SK-MEL-5 (cell line): ENCODE data around the gene LILRA1. TPM values are rescaled to one million over a fixed set of nuclear protein-coding genes. Genes with fewer than 3 reads are reported as not detected.
A peak's percentile ranks its signal among the peaks of the same experiment; 100 is the strongest.
"Not testable (repeated sequence)": the region's sequence is repeated elsewhere in the genome, so short reads cannot be mapped to it uniquely, and the experiment has no call there.

Experiments
- DNase-seq: peaks from one replicate; pipeline ENCODE4 v3.0.0-alpha.2; 2016; ENCODE audit warnings: low read depth, low spot score
- in situ Hi-C: cut with HindIII; loops from 2 replicates; pipeline ENCODE4 v1.10.0; 2016; ENCODE audit warnings: low sequenced_read_pairs, high pct_unique_total_duplicates, low pct_unique_long_range_greater_than_20kb
- polyA plus RNA-seq, 2 experiments: library from polyadenylated mRNA; depleted of rRNA; stranded (reverse); fragments of >200 nt; gene quantifications; 2 replicates each; pipeline ENCODE4 v1.2.3, GENCODE V29; 2015
- total RNA-seq: library from RNA; depleted of rRNA; stranded (reverse); fragments of >200 nt; shearing (Covaris generic); gene quantifications from 2 replicates; pipeline ENCODE4 v1.2.3, GENCODE V29; 2014; rRNA removed

The LILRA1 gene
- not detected in 2 replicates for total RNA-seq
- polyA plus RNA-seq (2015; cell fraction: cytosol; rRNA removed): not detected in 2 replicates
- not detected in 2 replicates for polyA plus RNA-seq (2015; cell fraction: nucleus; rRNA removed)

DNA sequence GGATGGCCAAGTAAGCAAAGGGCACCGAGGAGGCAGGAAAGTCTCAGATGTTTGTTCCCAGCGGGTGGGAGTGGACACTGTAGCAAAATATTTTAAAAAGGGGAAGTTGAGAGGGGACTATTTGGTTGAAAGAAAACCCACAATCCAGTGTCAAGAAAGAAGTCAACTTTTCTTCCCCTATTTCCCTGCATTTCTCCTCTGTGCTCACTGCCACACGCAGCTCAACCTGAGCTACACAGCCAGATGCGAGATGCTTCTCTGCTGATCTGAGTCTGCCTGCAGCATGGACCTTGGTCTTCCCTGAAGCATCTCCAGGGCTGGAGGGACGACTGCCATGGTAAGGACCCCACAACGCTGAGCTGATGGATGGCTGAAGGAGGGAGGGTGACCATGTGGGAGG is at the start of gene LILRA1:
Gene LILRA1 (plus strand): TSS at position 188 of the 400 bp plus-strand sequence. CDS start 613 bp downstream, outside the sequence.
- in situ Hi-C loops, DNase-seq: not testable (repeated sequence)

GRCh38 chr19:54548806-54549205 is 44.6 kb upstream of the LILRA1 start:
- in situ Hi-C loops: no loop called here
- no peak for DNase-seq

DNA sequence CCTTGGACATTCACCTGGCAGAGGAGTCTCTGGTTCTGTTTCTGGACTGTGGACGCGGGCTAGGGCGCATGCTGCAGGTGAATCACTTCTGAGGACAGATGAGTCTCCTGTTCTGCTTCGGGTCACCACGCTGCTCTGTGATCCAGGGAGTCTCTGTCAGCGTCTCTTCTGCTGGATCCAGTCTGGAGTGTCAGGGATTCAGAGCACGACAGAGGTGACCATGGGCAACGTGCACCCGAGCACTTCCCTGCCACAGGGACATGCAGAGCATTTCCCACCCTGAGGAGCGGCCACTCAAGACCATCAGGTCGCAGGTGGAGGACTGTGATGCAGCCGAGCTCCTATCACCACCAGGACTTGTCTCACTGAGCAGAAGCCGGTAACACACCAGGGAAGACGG is 44.2 kb upstream of the LILRA1 start:
- in situ Hi-C loops: no loop called here
- DNase-seq: no peak

GRCh38 chr19:54551293-54551692 is 42.1 kb upstream of the LILRA1 start:
- in situ Hi-C loops: no loop called here
- DNase-seq: no peak

DNA sequence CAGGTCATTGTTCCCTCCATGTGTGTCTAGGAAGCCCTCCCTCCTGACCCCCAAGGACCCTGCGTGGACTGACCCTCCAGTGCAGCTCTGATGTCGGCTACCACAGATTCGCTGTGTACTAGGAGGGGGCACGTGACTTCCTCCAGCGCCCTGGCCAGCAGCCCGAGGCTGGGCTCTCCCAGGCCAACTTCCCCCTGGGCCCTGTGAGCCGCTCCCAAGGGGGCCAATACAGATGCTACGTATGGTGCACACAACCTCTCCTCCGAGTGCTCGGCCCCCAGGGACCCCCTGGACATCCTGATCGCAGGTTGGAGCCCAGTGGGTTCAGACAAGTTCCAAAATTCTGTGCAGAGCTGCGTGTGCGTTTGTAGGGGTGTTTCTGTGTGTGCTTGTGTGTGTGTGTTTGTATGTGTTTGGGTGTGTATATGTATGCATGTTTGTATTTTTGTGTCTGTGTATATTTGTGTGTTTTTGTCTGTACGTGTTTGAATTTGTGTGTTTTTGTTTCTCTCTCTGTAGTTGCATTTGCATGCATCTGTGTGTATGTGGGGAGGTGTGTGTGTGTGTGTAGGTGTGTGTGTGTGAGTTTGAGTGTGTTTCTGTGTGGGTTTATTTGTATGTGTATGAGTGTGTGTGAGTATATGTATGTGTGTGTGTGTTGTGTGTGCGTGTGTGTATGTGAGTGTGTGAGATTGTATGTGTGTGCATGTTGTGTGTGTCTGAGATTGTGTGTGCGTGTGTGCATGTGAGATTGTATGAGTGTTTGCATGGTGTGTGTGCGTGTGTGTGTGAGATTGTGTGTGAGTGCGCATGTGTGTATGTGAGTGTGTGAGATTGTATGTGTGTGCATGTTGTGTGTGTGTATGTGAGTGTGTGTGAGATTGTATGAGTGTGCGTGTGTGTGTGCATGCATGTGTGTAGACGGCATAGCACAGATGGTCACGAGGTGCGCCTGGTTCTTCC is 41.2 kb upstream of the LILRA1 start:
- in situ Hi-C loops: no loop called here
- DNase-seq: no peak

- no peak for DNase-seq
- in situ Hi-C loops: no loop called here
These were observed 40.5 kb upstream of the LILRA1 start for GRCh38 chr19:54552913-54553310.

GRCh38 chr19:54554006-54554405 is 39.4 kb upstream of the LILRA1 start:
- in situ Hi-C loops: no loop called here
- no peak for DNase-seq

- no peak for DNase-seq
- in situ Hi-C loops: no loop called here
These were observed 38.5 kb upstream of the LILRA1 start for GRCh38 chr19:54554896-54555295.

DNA sequence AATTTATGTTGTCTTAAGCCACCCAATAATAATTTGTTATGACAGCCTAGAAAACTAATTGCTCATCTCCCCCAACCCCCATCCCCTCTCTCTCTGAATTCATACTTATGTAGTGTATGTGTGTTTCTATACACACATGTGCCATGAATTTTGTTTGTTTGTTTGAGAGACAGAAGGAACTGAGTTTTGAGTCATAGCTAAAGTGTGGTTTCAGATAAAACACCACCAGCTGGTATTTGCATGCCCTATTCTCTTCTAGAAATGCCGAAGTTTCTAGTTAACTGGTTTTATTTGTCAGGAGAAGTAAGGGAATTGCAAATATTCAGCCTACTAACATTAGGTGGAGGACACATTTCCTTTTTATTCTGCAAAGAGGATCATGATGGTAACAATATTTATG is 37.2 kb upstream of the LILRA1 start:
- in situ Hi-C loops: no loop called here
- DNase-seq: no peak

- DNase-seq: no peak
- in situ Hi-C loops: no loop called here
These were observed 35.1 kb upstream of the LILRA1 start for GRCh38 chr19:54558339-54558738.

DNA sequence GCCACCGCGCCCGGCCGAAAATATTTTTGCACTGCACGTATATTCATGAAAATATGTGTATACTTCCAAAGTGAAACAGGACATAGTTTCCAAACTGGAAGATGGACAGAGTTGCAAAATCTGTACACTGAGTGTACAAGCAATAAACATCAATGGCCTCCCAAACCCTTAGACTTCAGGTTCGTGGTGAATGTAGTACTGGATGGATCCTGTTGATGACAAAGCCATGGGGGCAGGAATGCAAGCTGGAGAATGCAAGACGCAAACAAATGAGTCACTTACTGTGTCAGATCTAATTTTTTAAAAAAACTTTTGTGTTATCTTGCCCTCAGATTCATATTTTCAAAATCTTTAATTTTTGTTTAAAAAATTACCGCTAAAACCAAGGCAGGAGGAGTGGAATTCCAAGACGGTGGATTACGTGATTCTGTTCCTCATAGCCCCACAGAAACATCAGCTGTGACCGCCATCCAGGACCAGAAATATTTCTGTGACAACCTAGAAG is 32.5 kb upstream of the LILRA1 start:
- in situ Hi-C loops: no loop called here
- no peak for DNase-seq

DNA sequence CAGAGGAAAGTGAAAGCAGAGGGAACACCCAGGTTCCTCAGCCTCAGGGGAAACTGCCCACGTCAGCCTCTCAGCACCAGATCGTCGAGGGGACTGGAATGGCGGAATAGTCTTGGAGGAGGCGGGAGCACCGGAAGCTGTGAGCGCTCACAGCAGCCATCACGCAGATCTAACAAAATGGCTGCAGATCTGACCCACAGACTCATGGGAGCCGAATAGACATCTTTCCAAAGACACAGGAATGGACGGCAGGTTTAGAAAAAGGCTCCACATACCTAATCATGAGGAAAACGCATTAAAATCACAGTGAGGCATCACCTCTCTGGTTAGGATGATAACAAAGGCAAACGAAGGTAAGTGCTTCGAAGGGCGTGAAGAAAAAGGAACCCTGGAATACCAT is 31.6 kb upstream of the LILRA1 start:
- peak; percentile 63 for DNase-seq
- in situ Hi-C loops: no loop called here

GRCh38 chr19:54563206-54563605 is 30.2 kb upstream of the LILRA1 start:
- DNase-seq, in situ Hi-C loops: not testable (repeated sequence)

- in situ Hi-C loops: no loop called here
- DNase-seq: no peak
These were observed 23.1 kb upstream of the LILRA1 start for GRCh38 chr19:54570316-54570715.

GRCh38 chr19:54571715-54572615 is 21.5 kb upstream of the LILRA1 start:
- in situ Hi-C loops, DNase-seq: not testable (repeated sequence)

DNA sequence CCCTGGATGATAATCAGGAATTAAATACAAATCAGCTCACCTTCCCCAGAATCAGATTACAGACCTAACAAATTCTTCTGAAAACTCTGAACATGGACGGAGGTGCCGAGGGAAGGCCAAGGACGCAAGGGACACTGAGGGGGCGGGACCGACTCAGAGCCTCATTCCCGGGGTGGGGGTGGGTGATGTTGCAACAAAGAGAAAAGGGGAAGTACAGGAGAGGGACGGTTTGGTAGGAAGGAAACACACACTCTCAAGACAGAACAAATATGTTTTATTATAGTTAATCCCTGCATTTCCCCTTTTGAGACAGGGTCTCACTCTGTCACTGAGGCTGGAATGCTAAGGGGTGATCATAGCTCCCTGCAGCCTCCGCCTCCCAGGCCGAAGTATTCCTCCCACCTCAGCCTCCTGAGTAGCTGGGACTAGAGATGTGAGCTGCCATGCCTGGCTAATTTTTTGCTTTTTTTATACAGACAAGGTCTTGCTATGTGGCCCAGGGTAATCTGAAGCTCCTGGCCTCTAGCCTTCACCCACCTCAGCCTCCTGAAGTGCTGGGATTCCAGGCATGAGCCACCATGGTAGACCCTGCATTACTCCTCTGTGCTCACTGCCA is 20.6 kb upstream of the LILRA1 start:
- in situ Hi-C loops: no loop called here
- DNase-seq: no peak

GRCh38 chr19:54573330-54573872 is 20.0 kb upstream of the LILRA1 start, which contains the start of gene LILRA2:
TSS of gene LILRA2 (plus strand) at chr19:54573790. CDS start at chr19:54573879, 89 bp downstream.
- in situ Hi-C loops: no loop called here
- DNase-seq: no peak
